Measurements from ENCODE around the gene CAPSL. TPM values are rescaled to one million over a fixed set of nuclear protein-coding genes. Genes with fewer than 3 reads are reported as not detected.

CAPSL gene
- total and polyA plus RNA-seq, 2 donors (not counting 3 experiments of a cell fraction or from before 2014, with no cell fraction given) = not detected

GRCh38 chr5:35956429-35956828, 18.0 kb upstream of the CAPSL start:
- TF ChIP-seq POLR2AphosphoS5 (IDR thresholded peaks at IDR 0.05; ENCODE audit: insufficient read depth, low read depth, low read length) (no peak), CTCF (IDR thresholded peaks at IDR 0.05; ENCODE audit: extremely low read depth in 1 of 2, insufficient read depth in 1 of 2, low read depth in 1 of 2, low read length in 2 of 2) (no peak), GATA2 (IDR thresholded peaks at IDR 0.05; ENCODE audit: insufficient read depth, insufficient read length, low read depth, low read length) (no peak), MAX (IDR thresholded peaks at IDR 0.05; ENCODE audit: insufficient read depth, insufficient read length) (no peak), JUN (IDR thresholded peaks at IDR 0.05; ENCODE audit: borderline replicate concordance, insufficient read depth, insufficient read length, low read depth) (no peak), EZH2 (IDR thresholded peaks at IDR 0.05; ENCODE audit: borderline replicate concordance, low read depth, low read length, severe bottlenecking) (no peak), POLR2A (IDR thresholded peaks at IDR 0.05; ENCODE audit: low read depth, low read length) (no peak), MYC (IDR thresholded peaks at IDR 0.05; ENCODE audit: low read depth, low read length) (no peak), FOS (IDR thresholded peaks at IDR 0.05; ENCODE audit: borderline replicate concordance, insufficient read depth, low read length) (no peak)
- Histone ChIP-seq H3K27ac (ENCODE audit: insufficient read depth, low read depth, low read length) (no peak overlapping the region), H3K9ac (replicated peaks; ENCODE audit: extremely low read depth, insufficient read depth, low read length) (no peak overlapping the region), H3K9me3 (replicated peaks; ENCODE audit: control insufficient read depth, insufficient read depth, low read length) (no peaks in the 10 kb centered on the region), H2AFZ (ENCODE audit: low read depth, low read length) (no peak overlapping the region), H3K27me3 (ENCODE audit: control insufficient read depth in 2 of 2, insufficient read depth in 2 of 2, low read length in 2 of 2) (peaks cover 0 to 3% of the 10 kb centered on the region in 2 experiments), H3K79me2 (ENCODE audit: control insufficient read depth, insufficient read depth, low read length) (no peaks in the 10 kb centered on the region), H3K4me1 (ENCODE audit: control insufficient read depth, extremely low read depth, insufficient read depth, low read length) (no peaks in the 10 kb centered on the region), H4K20me1 (replicated peaks; ENCODE audit: control insufficient read depth, extremely low read depth, insufficient read depth, low read length) (no peaks in the 10 kb centered on the region), H3K4me2 (ENCODE audit: insufficient read depth, low read length) (no peak overlapping the region), H3K36me3 (ENCODE audit: control insufficient read depth in 2 of 2, extremely low read depth in 1 of 2, insufficient read depth in 2 of 2, low read length in 2 of 2) (no peaks in the 10 kb centered on the region), H3K9me1 (replicated peaks; ENCODE audit: control insufficient read depth, extremely low read depth, insufficient read depth, low read length) (no peaks in the 10 kb centered on the region), H3K4me3 (replicated peaks in 1 of 3; ENCODE audit: insufficient read depth in 1 of 3, low read depth in 1 of 3, low read length in 3 of 3) (no peak overlapping the region)
- no TSS peak for BruUV-seq (replicated peaks)
- DNase-seq (ENCODE audit: low read depth, low spot score) (no peak), FAIRE-seq (no peak)
- CTCF ChIA-PET = interaction anchor here (0.8 kb wide), 1 partner anchor 17 kb away, joined by 3 read pairs; no protein-coding TSS in a partner anchor
- POLR2A ChIA-PET = no interaction called here
- intact Hi-C loops (cut with micrococcal nuclease) = no loop called here
- dilution Hi-C loops (cut with MboI; ENCODE audit: extremely low pct_ligation_motif_present, low sequenced_read_pairs) = no loop called here

All from endothelial cell of umbilical vein (primary cell).